NCI-H345 treated with DMSO at 0.1 percent for 48 hours (cell line): Measurements from ENCODE around the gene PRR15L.
A peak's percentile ranks its signal among the peaks of the same experiment; 100 is the strongest.
"Not testable (repeated sequence)": the region's sequence is repeated elsewhere in the genome, so short reads cannot be mapped to it uniquely, and the experiment has no call there.

Source experiments
- DNase-seq: peaks from one replicate; lab custom pipeline; 2025; ENCODE audit not compliant: unreplicated experiment; lab: John Stamatoyannopoulos, UW

PRR15L gene, protein sequence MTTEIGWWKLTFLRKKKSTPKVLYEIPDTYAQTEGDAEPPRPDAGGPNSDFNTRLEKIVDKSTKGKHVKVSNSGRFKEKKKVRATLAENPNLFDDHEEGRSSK

GRCh38 chr17:47957591-47958490 is at the start of gene PRR15L:
TSS of gene PRR15L (minus strand) at chr17:47957883. CDS start at chr17:47953234, 4,649 bp downstream.
- peak; percentile 96 for DNase-seq

- no peak for DNase-seq
Measured at GRCh38 chr17:48006936-48007709, 49.4 kb upstream of the PRR15L start.

- DNase-seq, result no peak
Measured at GRCh38 chr17:48004983-48005382, 47.3 kb upstream of the PRR15L start.

DNA sequence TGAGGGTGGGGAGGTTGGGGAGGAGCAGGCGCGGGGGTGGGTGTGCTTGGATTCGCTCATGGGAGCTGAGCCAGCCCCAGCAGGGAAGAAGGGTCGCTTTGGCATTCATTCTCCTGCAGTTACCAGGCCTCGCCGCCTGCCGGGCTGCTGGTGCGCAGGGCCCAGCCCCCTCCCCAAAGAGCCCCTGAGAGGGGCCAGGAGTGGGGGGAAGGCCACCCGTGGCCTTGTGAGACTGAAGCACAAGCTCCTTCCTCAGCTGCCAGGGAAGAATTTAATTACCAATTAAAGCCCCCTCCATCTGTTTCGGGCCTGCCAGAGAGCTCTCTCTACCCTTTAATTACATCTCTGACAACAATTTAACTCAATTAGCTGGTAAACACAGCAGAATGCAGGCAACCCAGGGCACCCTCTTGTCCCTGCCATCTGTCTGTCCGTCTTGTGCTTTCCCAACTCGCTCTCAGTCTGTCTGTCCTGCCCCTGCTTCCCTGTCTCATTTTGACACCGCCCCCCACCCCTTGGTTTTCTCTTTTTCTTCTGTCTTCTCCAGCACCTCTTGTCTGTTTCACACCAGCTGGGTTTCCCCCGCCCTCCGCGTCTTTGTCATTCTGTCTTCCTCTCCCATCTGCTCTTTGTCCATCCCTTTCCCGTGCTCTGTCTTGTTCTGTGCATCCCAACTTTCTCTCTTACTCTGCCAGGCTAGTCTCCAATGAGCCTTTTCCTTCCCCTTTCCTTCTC is 45.9 kb upstream of the PRR15L start:
- peak; percentile 69 for DNase-seq

- DNase-seq, result no peak
Measured at GRCh38 chr17:48002916-48003416, 45.3 kb upstream of the PRR15L start.

DNA sequence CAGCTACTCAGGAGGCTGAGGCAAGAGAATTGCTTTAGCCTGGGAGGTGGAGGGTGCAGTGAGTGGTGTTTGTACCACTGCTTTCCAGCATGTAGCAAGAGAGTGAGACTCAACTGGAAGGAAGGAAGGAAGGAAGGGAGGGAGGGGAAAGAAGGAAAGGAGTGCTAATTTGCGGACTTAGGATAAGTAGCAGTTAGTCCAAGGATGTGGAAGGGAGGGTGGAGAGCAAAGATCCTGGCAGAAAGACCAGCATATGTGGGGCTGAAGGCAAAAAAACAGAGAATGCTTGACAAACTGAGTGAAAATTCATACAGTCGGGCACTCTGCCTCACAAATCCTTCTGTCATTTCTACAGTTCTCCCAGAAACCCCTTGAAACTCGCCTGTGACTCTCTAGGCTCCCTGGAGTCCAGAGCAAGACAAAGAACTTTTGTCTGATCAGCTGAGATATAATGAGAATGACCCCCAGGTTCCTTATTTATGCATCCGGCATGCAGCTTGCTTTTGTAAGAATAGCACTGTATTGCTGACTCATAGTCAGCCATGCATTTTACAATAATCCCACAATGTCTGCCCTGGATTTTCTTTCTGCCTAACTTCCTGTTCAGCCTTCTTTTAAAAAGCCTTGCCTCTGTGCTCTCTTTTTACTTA is 44.7 kb upstream of the PRR15L start:
- peak; percentile 43 for DNase-seq

- not testable (repeated sequence) for DNase-seq
Measured at GRCh38 chr17:48001657-48002056, 44.0 kb upstream of the PRR15L start.

DNA sequence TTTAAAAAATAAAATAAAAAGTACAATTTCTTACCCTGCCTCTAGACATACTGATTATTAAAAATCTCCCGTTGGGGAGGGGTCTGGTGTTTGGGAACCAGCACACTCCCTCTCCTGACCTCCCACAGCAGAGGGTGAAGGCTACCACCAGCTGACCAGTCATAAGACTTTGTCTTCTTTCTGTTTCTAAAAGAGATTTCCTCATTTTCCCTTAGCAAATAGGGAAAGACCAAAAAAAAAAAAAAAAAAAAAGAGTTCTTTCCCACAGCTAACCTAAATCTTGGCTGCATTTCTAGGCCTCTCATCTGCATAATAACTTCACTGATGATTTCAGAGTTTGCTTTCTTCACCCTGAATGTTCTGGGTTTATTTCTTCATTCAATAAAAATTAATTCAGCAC is 43.5 kb upstream of the PRR15L start:
- no peak for DNase-seq

- no peak for DNase-seq
Measured at GRCh38 chr17:47999582-47999981, 41.9 kb upstream of the PRR15L start.

GRCh38 chr17:47998044-47998443 is 40.4 kb upstream of the PRR15L start:
- no peak for DNase-seq

DNA sequence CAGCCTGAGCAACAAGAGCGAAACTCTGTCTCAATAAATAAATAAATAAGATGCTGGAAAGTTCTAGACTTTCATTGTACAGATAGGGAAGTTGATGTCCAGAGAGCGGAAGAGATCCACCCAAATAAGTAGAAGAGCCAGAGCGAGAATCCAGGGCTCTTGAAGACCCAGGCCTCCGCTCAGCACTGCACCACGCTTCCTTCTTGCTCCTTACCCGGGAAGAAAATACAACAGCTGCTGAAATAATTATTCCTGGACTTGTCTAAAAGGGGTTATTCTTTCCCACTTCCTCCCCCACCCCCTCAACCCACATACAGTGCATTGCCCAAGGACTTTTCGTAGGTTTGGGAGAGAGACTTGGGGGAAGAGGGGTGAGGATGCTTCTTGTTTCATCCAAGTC is 39.9 kb upstream of the PRR15L start:
- DNase-seq, result no peak

- no peak for DNase-seq
Measured at GRCh38 chr17:47996201-47996600, 38.5 kb upstream of the PRR15L start.

DNA sequence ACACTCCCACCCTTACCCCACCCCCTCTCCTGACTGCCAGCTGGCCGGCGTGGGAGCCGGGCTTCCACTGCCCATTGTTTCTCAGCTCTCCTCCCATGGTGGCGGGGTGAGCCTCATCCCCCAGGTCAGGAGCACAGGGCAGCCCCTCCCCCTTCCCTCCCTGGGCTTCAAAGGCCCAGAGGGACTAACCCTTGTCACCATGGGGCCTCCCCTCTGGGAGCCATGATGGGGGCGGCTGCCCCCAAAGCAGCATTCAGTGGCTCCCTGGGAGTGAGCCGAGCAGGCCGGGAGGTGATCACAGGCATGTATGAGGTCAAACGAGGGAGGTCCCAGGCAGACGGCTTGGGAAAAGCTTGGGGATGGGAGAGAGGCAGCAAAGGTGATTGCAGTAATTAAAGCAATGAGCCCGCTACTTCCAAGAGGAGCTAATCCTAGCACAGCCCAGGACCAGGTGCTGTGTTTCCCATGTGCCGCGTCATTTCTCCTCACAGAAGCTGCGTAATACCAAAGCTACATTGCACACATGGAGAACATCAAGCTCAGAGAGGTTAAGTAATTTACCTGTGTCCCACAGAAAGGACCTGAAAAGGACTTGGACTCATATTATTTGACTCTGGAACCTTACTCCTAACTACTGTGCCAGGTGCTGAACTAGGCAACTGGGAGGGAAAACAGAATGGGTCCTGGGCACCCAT is 37.7 kb upstream of the PRR15L start:
- DNase-seq, result no peak

- DNase-seq, result no peak
Measured at GRCh38 chr17:47994724-47995123, 37.0 kb upstream of the PRR15L start.

DNA sequence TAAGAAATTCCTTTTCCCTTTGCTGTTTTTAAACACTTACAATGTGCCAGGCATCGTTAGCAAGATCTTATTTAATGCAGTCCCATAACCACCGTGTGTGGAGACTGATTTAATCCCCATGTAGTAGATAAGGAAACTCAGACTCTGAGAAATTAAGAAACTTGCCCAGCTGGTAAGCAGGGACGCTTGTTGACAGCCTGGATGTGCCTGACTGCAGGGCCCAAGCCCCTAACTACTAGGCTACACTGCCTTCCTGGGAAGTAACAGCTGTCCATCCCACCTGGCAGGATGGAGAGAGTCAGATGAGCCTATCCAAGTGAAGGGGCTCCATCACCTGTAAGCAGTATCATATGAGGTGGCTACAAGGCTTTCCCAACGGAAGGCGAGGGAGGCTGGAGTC is 36.3 kb upstream of the PRR15L start:
- no peak for DNase-seq

- DNase-seq, result no peak
Measured at GRCh38 chr17:47993031-47993564, 35.4 kb upstream of the PRR15L start.

DNA sequence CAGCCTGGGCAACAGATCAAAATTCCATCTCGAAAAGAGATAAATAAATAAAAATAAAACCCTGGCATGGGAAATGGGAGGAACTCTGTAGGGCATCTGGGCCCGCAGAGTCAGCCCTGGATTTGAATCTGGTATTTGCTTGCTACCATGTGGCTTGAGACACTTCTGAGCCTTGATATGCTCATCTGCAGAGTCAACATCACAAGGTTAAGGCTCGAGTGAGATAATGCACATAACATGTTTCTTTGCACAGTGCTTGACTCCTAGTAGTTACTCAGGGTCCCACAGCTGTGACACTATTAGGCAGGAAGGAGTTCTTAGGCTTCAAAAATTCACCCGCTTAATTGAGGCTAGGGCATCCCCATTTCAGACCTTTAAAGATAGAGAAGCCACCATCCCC is 34.5 kb upstream of the PRR15L start:
- DNase-seq, result no peak

DNA sequence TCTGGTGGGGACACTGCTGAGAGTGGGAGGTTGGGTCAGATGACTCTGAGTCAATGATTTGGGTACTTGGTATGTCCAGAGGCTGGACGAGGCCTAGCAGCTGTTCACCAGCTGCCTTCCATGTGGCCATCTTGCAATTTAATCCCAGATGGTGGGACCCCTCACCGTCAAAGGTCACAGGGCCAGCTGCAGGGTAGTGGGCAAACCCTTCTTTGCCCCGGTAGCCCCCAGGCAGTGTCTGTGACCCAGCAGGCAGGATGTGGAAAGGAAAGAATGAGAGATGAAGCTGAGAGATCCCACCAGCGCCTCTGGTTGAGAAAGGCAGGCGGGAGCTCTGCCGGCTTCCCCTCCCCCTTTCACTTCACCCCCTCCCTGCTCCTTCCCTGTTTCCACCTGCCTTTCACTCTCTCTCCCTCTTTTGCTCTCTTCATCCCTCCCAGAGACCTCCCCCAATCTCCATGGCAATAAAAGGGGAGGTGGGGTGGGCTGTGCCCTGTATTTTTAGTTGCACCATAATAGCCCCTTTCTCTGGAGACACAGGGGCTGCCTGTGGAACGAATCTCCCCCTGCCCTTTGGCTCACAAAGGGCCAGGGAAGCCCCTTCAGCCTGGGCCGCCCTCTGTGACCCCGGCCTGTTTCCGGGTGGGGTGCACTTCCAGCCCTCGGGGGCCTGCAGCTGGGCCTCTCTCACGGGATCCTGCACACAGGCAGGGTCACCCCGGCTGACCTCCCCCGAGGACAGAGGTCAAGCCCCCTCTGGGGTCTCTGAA is 33.5 kb upstream of the PRR15L start:
- no peak for DNase-seq

DNA sequence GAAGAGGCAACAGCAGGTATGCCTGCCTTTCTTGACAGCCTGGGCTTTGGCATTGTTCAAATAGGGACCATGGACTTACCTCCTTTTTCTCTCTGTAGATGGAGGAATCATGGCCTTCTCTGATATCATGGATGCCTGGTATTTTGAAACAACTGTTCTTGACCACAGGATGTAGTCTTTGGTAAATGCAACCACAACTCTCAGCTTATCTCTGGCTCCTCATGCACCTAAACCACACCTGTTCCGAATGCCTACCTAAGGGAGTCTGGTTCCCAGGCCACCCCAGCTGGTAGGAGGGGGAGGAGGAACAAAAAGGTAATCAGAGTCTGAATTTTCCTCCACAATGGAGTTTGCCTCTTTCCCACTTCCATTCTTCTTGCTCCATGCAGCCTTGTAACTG is 32.0 kb upstream of the PRR15L start:
- DNase-seq, result no peak
